Endometrium (tissue), 2 donors: Measurements from ENCODE around the gene SEC11A.
"Not testable (repeated sequence)": the region's sequence is repeated elsewhere in the genome, so short reads cannot be mapped to it uniquely, and the experiment has no call there.

ENCODE experiments used
- FAIRE-seq: peaks from 2 replicates; lab custom pipeline; 2012; peaks lifted over from hg19 to GRCh38; lab: Jason Lieb, UNC
- donor health status: control.
- donor health status: control.

SEC11A gene

GRCh38 chr15:84641871-84642270, 74.1 kb downstream of the SEC11A start:
- not testable (repeated sequence) for FAIRE-seq

GRCh38 chr15:84638103-84638502, 77.8 kb downstream of the SEC11A start:
- FAIRE-seq, result no peak

GRCh38 chr15:84634228-84634837, 81.6 kb downstream of the SEC11A start:
- no peak for FAIRE-seq

GRCh38 chr15:84633311-84634227, 82.4 kb downstream of the SEC11A start:
- no peak for FAIRE-seq

GRCh38 chr15:84631706-84632272, 84.2 kb downstream of the SEC11A start:
- no peak for FAIRE-seq

- no peak for FAIRE-seq
Measured at GRCh38 chr15:84629033-84629432, 86.9 kb downstream of the SEC11A start.

GRCh38 chr15:84625123-84625522, 90.8 kb downstream of the SEC11A start:
- FAIRE-seq, result no peak

- no peak for FAIRE-seq
Measured at GRCh38 chr15:84624359-84624758, 91.6 kb downstream of the SEC11A start.

- FAIRE-seq, result no peak
Measured at GRCh38 chr15:84621358-84621979, 94.5 kb downstream of the SEC11A start.

- no peak for FAIRE-seq
Measured at GRCh38 chr15:84620626-84621025, 95.3 kb downstream of the SEC11A start.
